ENCODE data around the gene KLRC1.
"Not testable (repeated sequence)": the region's sequence is repeated elsewhere in the genome, so short reads cannot be mapped to it uniquely, and the experiment has no call there.

The KLRC1 gene

GRCh38 chr12:10397296-10397695 lies 55.9 kb downstream of the KLRC1 start:
- Histone ChIP-seq H3K36me3 (ENCODE audit: control insufficient read depth in 5 of 5, insufficient read depth in 5 of 5, low read length in 5 of 5) (no peaks in the 10 kb centered on the region), H3K9me3 (ENCODE audit: control insufficient read depth in 5 of 5, low read length in 5 of 5) (no peaks in the 10 kb centered on the region), H3K27me3 (ENCODE audit: control insufficient read depth in 5 of 5, insufficient read depth in 4 of 5, low read length in 5 of 5) (no peaks in the 10 kb centered on the region), H3K4me1 (ENCODE audit: control insufficient read depth in 5 of 5, insufficient read depth in 5 of 5, low read length in 5 of 5) (peaks cover 0 to 15% (median 11%) of the 10 kb centered on the region in 5 donors), H3K4me3 (ENCODE audit: low read depth in 1 of 5, low read length in 5 of 5) (no peak overlapping the region), H3K27ac (ENCODE audit: low read depth, low read length) (no peak overlapping the region), H3K9ac (ENCODE audit: low read length in 5 of 5) (no peak overlapping the region)

- H3K4me3 ChIP-seq (ENCODE audit: low read depth in 1 of 5, low read length in 5 of 5); H3K9me3 ChIP-seq (ENCODE audit: control insufficient read depth in 5 of 5, low read length in 5 of 5); H3K27ac ChIP-seq (ENCODE audit: low read depth, low read length): not testable (repeated sequence)
Measured at GRCh38 chr12:10396176-10396575, 57.0 kb downstream of the KLRC1 start.

More at GRCh38 chr12:10396176-10396575, 57.0 kb downstream of the KLRC1 start:
- not testable (repeated sequence) for H3K36me3 ChIP-seq (ENCODE audit: control insufficient read depth in 5 of 5, insufficient read depth in 5 of 5, low read length in 5 of 5); H3K27me3 ChIP-seq (ENCODE audit: control insufficient read depth in 5 of 5, insufficient read depth in 4 of 5, low read length in 5 of 5); H3K9ac ChIP-seq (ENCODE audit: low read length in 5 of 5)
- H3K4me1 ChIP-seq (ENCODE audit: control insufficient read depth in 5 of 5, insufficient read depth in 5 of 5, low read length in 5 of 5) = peaks cover 0 to 21% (median 15%) of the 10 kb centered on the region in 5 donors
